HG02852 (cell line): Measurements from ENCODE around the gene TXNDC8.
"Not testable (repeated sequence)": the region's sequence is repeated elsewhere in the genome, so short reads cannot be mapped to it uniquely, and the experiment has no call there.

Experiments
- ATAC-seq: cut with Tn5 transposase; IDR thresholded peaks from one replicate; pipeline ENCODE4 v1.9.1; 2021; ENCODE audit warnings: mild to moderate bottlenecking, moderate library complexity; ENCODE audit not compliant: unreplicated experiment

Gene TXNDC8

GRCh38 chr9:110337727-110338126 is at the start of gene TXNDC8:
TSS of gene TXNDC8 (minus strand) at chr9:110337863.
- no peak for ATAC-seq

- ATAC-seq = no peak
Measured at GRCh38 chr9:110383491-110383890, 45.8 kb upstream of the TXNDC8 start.

- no peak for ATAC-seq
Measured at GRCh38 chr9:110382731-110383130, 45.1 kb upstream of the TXNDC8 start.

- no peak for ATAC-seq
Measured at GRCh38 chr9:110371411-110372007, 33.8 kb upstream of the TXNDC8 start.

GRCh38 chr9:110370315-110370714 is 32.7 kb upstream of the TXNDC8 start:
- no peak for ATAC-seq

GRCh38 chr9:110364451-110364850 is 26.8 kb upstream of the TXNDC8 start:
- ATAC-seq = no peak

GRCh38 chr9:110358992-110359391 is 21.3 kb upstream of the TXNDC8 start:
- ATAC-seq = not testable (repeated sequence)

- no peak for ATAC-seq
Measured at GRCh38 chr9:110357505-110357904, 19.8 kb upstream of the TXNDC8 start.

GRCh38 chr9:110356639-110357395 is 19.2 kb upstream of the TXNDC8 start:
- ATAC-seq = no peak

- no peak for ATAC-seq
Measured at GRCh38 chr9:110355911-110356310, 18.2 kb upstream of the TXNDC8 start.

- ATAC-seq = no peak
Measured at GRCh38 chr9:110351009-110351467, 13.4 kb upstream of the TXNDC8 start.

GRCh38 chr9:110346325-110346724 is 8.7 kb upstream of the TXNDC8 start:
- no peak for ATAC-seq

GRCh38 chr9:110344821-110345220 is 7.2 kb upstream of the TXNDC8 start:
- no peak for ATAC-seq

GRCh38 chr9:110343551-110343950 is 5.9 kb upstream of the TXNDC8 start:
- ATAC-seq = no peak

GRCh38 chr9:110340306-110340705 is 2.6 kb upstream of the TXNDC8 start:
- ATAC-seq = no peak

GRCh38 chr9:110338143-110338542 is 480 bp upstream of the TXNDC8 start:
- no peak for ATAC-seq

- ATAC-seq = no peak
Measured at GRCh38 chr9:110336363-110336762, 1.3 kb downstream of the TXNDC8 start.

GRCh38 chr9:110334871-110335270 is 2.8 kb downstream of the TXNDC8 start:
- ATAC-seq = peak; percentile 19

GRCh38 chr9:110334183-110334582 is 3.5 kb downstream of the TXNDC8 start:
- ATAC-seq = peak; percentile 77

GRCh38 chr9:110332766-110333165 is 4.9 kb downstream of the TXNDC8 start:
- no peak for ATAC-seq

GRCh38 chr9:110330484-110331105 is 7.1 kb downstream of the TXNDC8 start:
- no peak for ATAC-seq

GRCh38 chr9:110329639-110330230 is 7.9 kb downstream of the TXNDC8 start:
- ATAC-seq = no peak
